H9 (cell line): Measurements from ENCODE around the gene LRMDA. TPM values are rescaled to one million over a fixed set of nuclear protein-coding genes. Genes with fewer than 3 reads are reported as not detected.

ENCODE experiments used
- DNase-seq: peaks from one replicate; pipeline ENCODE4 v3.0.0-alpha.2; 2017
- H2AFZ ChIP-seq: one replicate; pipeline ENCODE4 v1.6.1; 2013; ENCODE audit warnings: mild to moderate bottlenecking, low read length, control low read depth, moderate library complexity
- H2AK5ac ChIP-seq: 2 replicates; pipeline ENCODE4 v1.6.1; 2013; ENCODE audit warnings: low read length, control low read depth, mixed read lengths; ENCODE audit not compliant: insufficient read length
- H2BK120ac ChIP-seq: one replicate; pipeline ENCODE4 v1.6.1; 2013; ENCODE audit warnings: low read depth, mild to moderate bottlenecking, low read length, control low read depth, inconsistent platforms; ENCODE audit not compliant: poor library complexity, severe bottlenecking
- H2BK12ac ChIP-seq: 2 replicates; pipeline ENCODE4 v1.6.1; 2013; ENCODE audit warnings: low read length, control low read depth, mixed read lengths, low read depth; ENCODE audit not compliant: insufficient read length
- H2BK15ac ChIP-seq: 2 replicates; pipeline ENCODE4 v1.6.1; 2013; ENCODE audit warnings: low read depth, low read length, control low read depth
- H2BK20ac ChIP-seq: one replicate; pipeline ENCODE4 v1.6.1; 2013; ENCODE audit warnings: low read depth, mild to moderate bottlenecking, low read length, control low read depth, inconsistent platforms; ENCODE audit not compliant: poor library complexity, severe bottlenecking
- H2BK5ac ChIP-seq: 2 replicates; pipeline ENCODE4 v1.6.1; 2013; ENCODE audit warnings: low read length, control low read depth, mixed read lengths; ENCODE audit not compliant: insufficient read length
- H3K14ac ChIP-seq: 2 replicates; pipeline ENCODE4 v1.6.1; 2013; ENCODE audit warnings: low read length, control low read depth; ENCODE audit not compliant: insufficient read depth
- H3K18ac ChIP-seq: 2 replicates; pipeline ENCODE4 v1.6.1; 2013; ENCODE audit warnings: low read depth, mild to moderate bottlenecking, mixed read lengths, low read length, control low read depth; ENCODE audit not compliant: insufficient read length
- H3K23ac ChIP-seq: 2 replicates; pipeline ENCODE4 v1.6.1; 2013; ENCODE audit warnings: low read length, control low read depth, mixed read lengths, low read depth; ENCODE audit not compliant: insufficient read length
- H3K23me2 ChIP-seq: 2 replicates; pipeline ENCODE4 v1.6.1; 2013; ENCODE audit warnings: low read depth, mild to moderate bottlenecking, mixed read lengths, low read length, control low read depth; ENCODE audit not compliant: insufficient read length, poor library complexity, severe bottlenecking
- H3K27ac ChIP-seq: 2 replicates; pipeline ENCODE4 v1.5.1; 2013; ENCODE audit warnings: low read length, control low read depth, mixed read lengths, low read depth; ENCODE audit not compliant: insufficient read length
- H3K27me3 ChIP-seq: 2 replicates; pipeline ENCODE4 v1.6.1; 2013; ENCODE audit warnings: low read length, control low read depth, inconsistent platforms; ENCODE audit not compliant: insufficient read depth
- H3K4ac ChIP-seq: 2 replicates; pipeline ENCODE4 v1.6.1; 2013; ENCODE audit warnings: low read depth, mild to moderate bottlenecking, control low read depth, inconsistent platforms, low read length, moderate library complexity
- H3K4me1 ChIP-seq: 2 replicates; pipeline ENCODE4 v1.6.1; 2013; ENCODE audit warnings: low read length, control low read depth, inconsistent platforms; ENCODE audit not compliant: insufficient read depth
- H3K4me2 ChIP-seq: 2 replicates; pipeline ENCODE4 v1.6.1; 2013; ENCODE audit warnings: low read length, control low read depth, mixed read lengths; ENCODE audit not compliant: insufficient read length, insufficient read depth
- H3K56ac ChIP-seq: 2 replicates; pipeline ENCODE4 v1.6.1; 2013; ENCODE audit warnings: low read depth, mild to moderate bottlenecking, mixed read lengths, low read length, control low read depth; ENCODE audit not compliant: insufficient read length
- H3K79me1 ChIP-seq: 2 replicates; pipeline ENCODE4 v1.6.1; 2013; ENCODE audit warnings: low read depth, mild to moderate bottlenecking, moderate library complexity, low read length, control low read depth, inconsistent platforms; ENCODE audit not compliant: insufficient read depth, poor library complexity, severe bottlenecking
- H3K79me2 ChIP-seq: 2 replicates; pipeline ENCODE4 v1.6.1; 2013; ENCODE audit warnings: low read length, control low read depth, inconsistent platforms; ENCODE audit not compliant: insufficient read depth
- H3K9ac ChIP-seq: 2 replicates; pipeline ENCODE4 v1.6.1; 2013; ENCODE audit warnings: low read length, control low read depth, mixed read lengths; ENCODE audit not compliant: insufficient read length; ENCODE audit errors: extremely low read depth
- H3K9me3 ChIP-seq: one replicate; pipeline ENCODE4 v1.6.1; 2013; ENCODE audit warnings: low read depth, low read length, inconsistent platforms; ENCODE audit not compliant: control insufficient read depth
- H3T11ph ChIP-seq: one replicate; pipeline ENCODE4 v1.6.1; 2013; ENCODE audit warnings: mild to moderate bottlenecking, low read length, control low read depth, inconsistent platforms
- H4K20me1 ChIP-seq: one replicate; pipeline ENCODE4 v1.6.1; 2013; ENCODE audit not compliant: control insufficient read depth, insufficient read length, insufficient read depth
- H4K5ac ChIP-seq: 2 replicates; pipeline ENCODE4 v1.6.1; 2013; ENCODE audit warnings: low read depth, mild to moderate bottlenecking, mixed read lengths, low read length, control low read depth; ENCODE audit not compliant: insufficient read length
- H4K8ac ChIP-seq: replicated peaks from 2 replicates; pipeline ENCODE4 v1.6.1; 2013; ENCODE audit warnings: low read length, control low read depth, mixed read lengths, low read depth; ENCODE audit not compliant: insufficient read length
- H4K91ac ChIP-seq: 2 replicates; pipeline ENCODE4 v1.6.1; 2013; ENCODE audit warnings: low read depth, mild to moderate bottlenecking, moderate library complexity, mixed read lengths, low read length, control low read depth; ENCODE audit not compliant: insufficient read length
- H3K27ac Mint-ChIP-seq, 3 experiments: 2 replicates in 2 of 3; 3 replicates in 1 of 3; pipeline ENCODE4 v1.8.0; 2020 to 2021; ENCODE audit warnings: mixed read lengths in 3 of 3, mild to moderate bottlenecking in 1 of 3, moderate library complexity in 1 of 3
- H3K27me3 Mint-ChIP-seq: 2 replicates; pipeline ENCODE4 v1.8.0; 2021; ENCODE audit warnings: low read depth, mild to moderate bottlenecking, moderate library complexity, mixed read lengths
- H3K36me3 Mint-ChIP-seq, 3 experiments: 2 replicates in 2 of 3; 3 replicates in 1 of 3; pipeline ENCODE4 v1.8.0; 2020 to 2021; ENCODE audit warnings: low read depth in 3 of 3, mixed read lengths in 3 of 3; ENCODE audit not compliant: insufficient read depth in 1 of 3
- H3K4me1 Mint-ChIP-seq, 2 experiments: 2 replicates each; pipeline ENCODE4 v1.8.0; 2020; ENCODE audit warnings: mixed read lengths in 2 of 2
- H3K4me3 Mint-ChIP-seq, 2 experiments: 2 replicates in 1 of 2; 3 replicates in 1 of 2; pipeline ENCODE4 v1.8.0; 2020 to 2021; ENCODE audit warnings: mild to moderate bottlenecking in 2 of 2, mixed read lengths in 2 of 2, moderate library complexity in 1 of 2
- H3K9me3 Mint-ChIP-seq, 2 experiments: 2 replicates in 1 of 2; 3 replicates in 1 of 2; pipeline ENCODE4 v1.8.0; 2020; ENCODE audit warnings: mild to moderate bottlenecking in 2 of 2, mixed read lengths in 2 of 2, moderate library complexity in 1 of 2
- CTCF ChIP-seq: fragments of 200-600 bp; sonication (generic); conservative IDR thresholded peaks from 3 replicates; pipeline ENCODE4 v1.8.0; 2021; ENCODE audit warnings: antibody characterized with exemption, mild to moderate bottlenecking
- WGBS: extraction: QIAGEN DNeasy Blood & Tissue Kit; methylation state at CpG from one replicate; pipeline ENCODE4 v1.1.7; 2013; ENCODE audit warnings: missing lambda C conversion rate, low lambda C conversion rate, mixed read lengths; ENCODE audit not compliant: insufficient read length; ENCODE audit errors: extremely low coverage; 5-methylcytosine and 5-hydroxymethylcytosine counted together
- total RNA-seq: library from RNA; stranded (reverse); gene quantifications from 2 replicates; pipeline ENCODE4 v1.2.1, GENCODE V29; 2021

LRMDA gene
- total RNA-seq, 1 experiment from 2014 or later, result 1.8 TPM

- Histone ChIP-seq H3K27ac (no peak overlapping the region), H2BK12ac (no peak overlapping the region), H3K23ac (no peak overlapping the region), H2BK120ac (no peak overlapping the region), H3K56ac (no peak overlapping the region), H3K23me2 (no peaks in the 10 kb centered on the region), H3K79me2 (no peaks in the 10 kb centered on the region), H3K9me3 (peaks cover 9% of the 10 kb centered on the region), H3T11ph (no peak overlapping the region), H3K18ac (no peak overlapping the region), H2BK20ac (no peak overlapping the region), H3K4me1 (no peaks in the 10 kb centered on the region), H2AK5ac (no peak overlapping the region), H3K14ac (no peak overlapping the region), H3K4me2 (no peak overlapping the region), H3K27me3 (no peaks in the 10 kb centered on the region), H4K5ac (no peak overlapping the region), H2BK5ac (no peak overlapping the region), H4K91ac (no peak overlapping the region), H3K79me1 (no peaks in the 10 kb centered on the region), H2AFZ (no peak overlapping the region), H4K20me1 (no peaks in the 10 kb centered on the region), H3K4ac (no peak overlapping the region), H4K8ac (no peak overlapping the region), H2BK15ac (no peak overlapping the region), H3K9ac (no peak overlapping the region)
- H3K27me3 Mint-ChIP-seq, result peaks cover 12% of the 10 kb centered on the region
- H3K27ac Mint-ChIP-seq, result no peak overlapping the region
- no peak for TF ChIP-seq CTCF
- H3K4me3 Mint-ChIP-seq, result no peak overlapping the region
- no peak for DNase-seq
- H3K9me3 Mint-ChIP-seq, result peaks cover 23 to 35% of the 10 kb centered on the region in 2 experiments
- peaks cover 16 to 26% (median 16%) of the 10 kb centered on the region in 3 experiments for H3K36me3 Mint-ChIP-seq
- WGBS, result no CpG with 5 or more reads among the region's 1 CpG
- H3K4me1 Mint-ChIP-seq, result no peaks in the 10 kb centered on the region
Observed at GRCh38 chr10:76066457-76066856, 635.0 kb downstream of the LRMDA start.
